H1 (cell line): Measurements from ENCODE around the gene TMEM191B. TPM values are rescaled to one million over a fixed set of nuclear protein-coding genes. Genes with fewer than 3 reads are reported as not detected.
"Not testable (repeated sequence)": the region's sequence is repeated elsewhere in the genome, so short reads cannot be mapped to it uniquely, and the experiment has no call there.

Experiments used
- CTCF ChIA-PET: fragments of 300-600 bp; sonication (Branson Sonifier 250); formaldehyde crosslinking; loops from one replicate; lab custom pipeline; 2021; ENCODE audit not compliant: partially characterized antibody; lab: Charles Lee
- POLR2A ChIA-PET: fragments of 300-600 bp; sonication (Branson Sonifier 250); formaldehyde crosslinking; loops from one replicate; lab custom pipeline; 2021; ENCODE audit warnings: inconsistent platforms; ENCODE audit not compliant: partially characterized antibody; lab: Charles Lee
- DNase-seq, 2 experiments: peaks; one replicate each; pipeline versions ENCODE4 v3.0.0 to v3.0.0-alpha.2; 2010 to 2022; ENCODE audit warnings: low spot score in 2 of 2, low read depth in 1 of 2, mixed read lengths in 1 of 2
- FAIRE-seq: peaks from 2 replicates; lab custom pipeline; 2011; peaks lifted over from hg19 to GRCh38; lab: Jason Lieb, UNC
- H2AFZ ChIP-seq: 2 replicates; pipeline ENCODE4 v1.8.1; 2012; ENCODE audit warnings: low read length, inconsistent platforms
- H2AK5ac ChIP-seq: 2 replicates; pipeline ENCODE4 v1.6.1; 2013; ENCODE audit warnings: low read depth, low read length
- H2BK120ac ChIP-seq: replicated peaks from 2 replicates; pipeline ENCODE3; 2013; ENCODE audit warnings: low read depth, low read length, inconsistent platforms
- H2BK12ac ChIP-seq: 2 replicates; pipeline ENCODE4 v1.6.1; 2013; ENCODE audit warnings: low read depth, low read length
- H2BK15ac ChIP-seq: 2 replicates; pipeline ENCODE4 v1.6.1; 2013; ENCODE audit warnings: low read length
- H2BK20ac ChIP-seq: 2 replicates; pipeline ENCODE4 v1.6.1; 2013; ENCODE audit warnings: low read length
- H2BK5ac ChIP-seq: 2 replicates; pipeline ENCODE4 v1.6.1; 2013; ENCODE audit warnings: low read depth, low read length
- H3K14ac ChIP-seq: 2 replicates; pipeline ENCODE4 v1.6.1; 2013; ENCODE audit warnings: inconsistent platforms; ENCODE audit not compliant: insufficient read length
- H3K18ac ChIP-seq: 2 replicates; pipeline ENCODE4 v1.6.1; 2013; ENCODE audit warnings: low read length; ENCODE audit errors: extremely low read depth
- H3K23ac ChIP-seq: 2 replicates; pipeline ENCODE4 v1.6.1; 2013; ENCODE audit warnings: inconsistent platforms; ENCODE audit not compliant: insufficient read length
- H3K23me2 ChIP-seq: 2 replicates; pipeline ENCODE4 v1.6.1; 2013; ENCODE audit warnings: low read depth, low read length
- H3K27ac ChIP-seq: 2 replicates; pipeline ENCODE4 v1.6.1; 2011; ENCODE audit warnings: low read depth, low read length, inconsistent platforms
- H3K27me3 ChIP-seq, 4 experiments: replicated peaks in 1 of 4; 1 replicate in 1 of 4; 2 replicates in 3 of 4; pipeline versions ENCODE4 v1.6.1 to v1.8.1; 2011 to 2013; ENCODE audit warnings: low read length in 3 of 4, mild to moderate bottlenecking in 3 of 4, inconsistent platforms in 2 of 4, mixed read lengths in 2 of 4, moderate library complexity in 1 of 4; ENCODE audit not compliant: control insufficient read depth in 3 of 4, insufficient read depth in 3 of 4; ENCODE audit errors: extremely low read depth in 1 of 4
- H3K36me3 ChIP-seq, 4 experiments: 2 replicates each; pipeline versions ENCODE4 v1.6.1 to v1.8.1; 2011 to 2013; ENCODE audit warnings: mild to moderate bottlenecking in 4 of 4, low read length in 3 of 4, moderate library complexity in 2 of 4, control low read depth in 1 of 4, inconsistent platforms in 1 of 4; ENCODE audit not compliant: insufficient read depth in 4 of 4, control insufficient read depth in 2 of 4
- H3K4ac ChIP-seq: replicated peaks from 2 replicates; pipeline ENCODE3; 2013; ENCODE audit warnings: low read length, low read depth, mixed read lengths, inconsistent platforms; ENCODE audit not compliant: insufficient read length
- H3K4me1 ChIP-seq, 4 experiments: replicated peaks in 1 of 4; 1 replicate in 1 of 4; 2 replicates in 3 of 4; pipeline versions ENCODE4 v1.6.1 to v1.8.1; 2011 to 2013; ENCODE audit warnings: low read length in 3 of 4, inconsistent platforms in 2 of 4, mixed read lengths in 1 of 4; ENCODE audit not compliant: insufficient read depth in 4 of 4, control insufficient read depth in 3 of 4
- H3K4me2 ChIP-seq, 2 experiments: 2 replicates each; pipeline versions ENCODE4 v1.6.1 to v1.8.1; 2011 to 2013; ENCODE audit warnings: low read depth in 2 of 2, low read length in 2 of 2, control low read depth in 1 of 2, inconsistent platforms in 1 of 2, mild to moderate bottlenecking in 1 of 2; ENCODE audit not compliant: insufficient read depth in 1 of 2
- H3K4me3 ChIP-seq, 4 experiments: fragments of 200-600, 300-600 bp in 1 of 4; sonication (generic), shearing (Covaris generic), sonication (Bioruptor Twin) in 1 of 4; 2 replicates each; pipeline versions ENCODE4 v1.5.1 to v1.8.1; 2011 to 2016; ENCODE audit warnings: low read length in 4 of 4, low read depth in 3 of 4, control low read depth in 2 of 4, inconsistent platforms in 2 of 4, mild to moderate bottlenecking in 2 of 4, mixed read lengths in 1 of 4, moderate library complexity in 1 of 4; ENCODE audit not compliant: insufficient read depth in 2 of 4; ENCODE audit errors: extremely low read depth in 1 of 4
- H3K56ac ChIP-seq: replicated peaks from 2 replicates; pipeline ENCODE3; 2013; ENCODE audit warnings: low read depth, mild to moderate bottlenecking, mixed read lengths, low read length, inconsistent platforms; ENCODE audit not compliant: insufficient read length
- H3K79me1 ChIP-seq: 2 replicates; pipeline ENCODE4 v1.6.1; 2013; ENCODE audit warnings: low read depth, low read length, control low read depth
- H3K79me2 ChIP-seq, 2 experiments: 2 replicates each; pipeline versions ENCODE4 v1.6.1 to v1.8.1; 2012 to 2013; ENCODE audit warnings: low read length in 2 of 2, mild to moderate bottlenecking in 2 of 2, inconsistent platforms in 1 of 2; ENCODE audit not compliant: insufficient read depth in 2 of 2, control insufficient read depth in 1 of 2
- H3K9ac ChIP-seq, 4 experiments: replicated peaks in 1 of 4; 1 replicate in 1 of 4; 2 replicates in 3 of 4; pipeline versions ENCODE4 v1.6.1 to v1.8.1; 2011 to 2013; ENCODE audit warnings: low read depth in 3 of 4, low read length in 3 of 4, control low read depth in 2 of 4, mild to moderate bottlenecking in 2 of 4, moderate library complexity in 2 of 4, inconsistent platforms in 1 of 4; ENCODE audit errors: extremely low read depth in 1 of 4
- H3K9me3 ChIP-seq, 2 experiments: 2 replicates each; pipeline versions ENCODE4 v1.6.1 to v1.8.1; 2012 to 2013; ENCODE audit warnings: mild to moderate bottlenecking in 2 of 2, moderate library complexity in 2 of 2, control low read depth in 1 of 2, inconsistent platforms in 1 of 2, low read depth in 1 of 2, low read length in 1 of 2, mixed read lengths in 1 of 2; ENCODE audit not compliant: insufficient read depth in 2 of 2
- H4K20me1 ChIP-seq, 2 experiments: replicated peaks in 1 of 2; 2 replicates each; pipeline versions ENCODE3 to v1.8.1; 2011 to 2013; ENCODE audit warnings: inconsistent platforms in 2 of 2, low read length in 2 of 2, mild to moderate bottlenecking in 1 of 2; ENCODE audit not compliant: insufficient read depth in 2 of 2, control insufficient read depth in 1 of 2
- H4K5ac ChIP-seq: 2 replicates; pipeline ENCODE4 v1.6.1; 2013; ENCODE audit warnings: low read length, low read depth, mixed read lengths, inconsistent platforms; ENCODE audit not compliant: insufficient read length
- H4K8ac ChIP-seq: 2 replicates; pipeline ENCODE4 v1.8.0; 2013; ENCODE audit warnings: mild to moderate bottlenecking, moderate library complexity, low read length, inconsistent platforms; ENCODE audit not compliant: insufficient read depth; ENCODE audit errors: extremely low read depth
- H4K91ac ChIP-seq: replicated peaks from 2 replicates; pipeline ENCODE3; 2013; ENCODE audit warnings: low read length, mixed read lengths, inconsistent platforms; ENCODE audit not compliant: insufficient read length
- WGBS, 2 experiments: shearing (Covaris generic) in 1 of 2; methylation state at CpG; one replicate each; pipeline versions ENCODE4 v1.1.6 to v1.1.7; 2013 to 2015; ENCODE audit warnings: low lambda C conversion rate in 2 of 2, mixed read lengths in 2 of 2, inconsistent platforms in 1 of 2, low coverage in 1 of 2, missing lambda C conversion rate in 1 of 2; ENCODE audit not compliant: insufficient replicate concordance in 2 of 2, insufficient coverage in 1 of 2, insufficient read length in 1 of 2; ENCODE audit errors: extremely low coverage in 1 of 2, missing lambda C conversion rate in 1 of 2; 5-methylcytosine and 5-hydroxymethylcytosine counted together
- polyA plus RNA-seq, 7 experiments: library from polyadenylated mRNA; depleted of rRNA in 3 of 7; stranded (reverse) in 5 of 7; unstranded in 2 of 7; fragments of >200 nt in 5 of 7; fragments of 200-250 nt in 2 of 7; gene quantifications; 1 replicate in 5 of 7; 2 replicates in 1 of 7; 4 replicates in 1 of 7; pipeline versions ENCODE4 v1.2.1 to v1.2.3, GENCODE V29; 2011 to 2013; ENCODE audit warnings: missing spikeins in 2 of 7, mixed read lengths in 2 of 7
- total RNA-seq: library from RNA; stranded (reverse); fragmentation: NEBNext Ultra II Directional; extraction: Animal tissue kit (Norgen Biotek cat#: 25700); gene quantifications from 2 replicates; pipeline ENCODE4 v1.2.1, GENCODE V29; 2021

Gene TMEM191B
- total and polyA plus RNA-seq, 2 of the 8 experiments (the other 6 are each of a cell fraction or from before 2014, with no cell fraction given) = 1.2 to 1.3 TPM

GRCh38 chr22:18512378-18512777 is 15.2 kb upstream of the TMEM191B start:
- H3K14ac ChIP-seq, H2BK15ac ChIP-seq, H4K5ac ChIP-seq, H3K9me3 ChIP-seq, H3K4me1 ChIP-seq, H4K91ac ChIP-seq, H3K27ac ChIP-seq, H2BK20ac ChIP-seq, FAIRE-seq, H3K56ac ChIP-seq, H3K4ac ChIP-seq, H3K23me2 ChIP-seq, H3K9ac ChIP-seq, H2AK5ac ChIP-seq, CTCF ChIA-PET, H4K8ac ChIP-seq, H3K4me2 ChIP-seq, H2BK5ac ChIP-seq, H2AFZ ChIP-seq, H3K4me3 ChIP-seq, POLR2A ChIA-PET, H3K27me3 ChIP-seq, H3K23ac ChIP-seq, H2BK12ac ChIP-seq, H3K36me3 ChIP-seq, H3K79me2 ChIP-seq, DNase-seq, H2BK120ac ChIP-seq, H3K18ac ChIP-seq, H4K20me1 ChIP-seq, H3K79me1 ChIP-seq: not testable (repeated sequence)
- 58% methylated on average over 4 of the region's 10 CpGs; no CpG with 5 or more reads in 1 of the 2 experiments for WGBS, 2 experiments

- H2BK15ac ChIP-seq, H3K79me1 ChIP-seq, H3K36me3 ChIP-seq, H2AFZ ChIP-seq, H2BK20ac ChIP-seq, H3K27ac ChIP-seq, H2AK5ac ChIP-seq, H3K27me3 ChIP-seq, H3K23me2 ChIP-seq, H3K4me1 ChIP-seq, H3K4me3 ChIP-seq, H3K79me2 ChIP-seq, H3K9me3 ChIP-seq, H4K5ac ChIP-seq, H4K91ac ChIP-seq, H2BK120ac ChIP-seq, H2BK5ac ChIP-seq, H4K8ac ChIP-seq, H3K56ac ChIP-seq, FAIRE-seq, CTCF ChIA-PET, H3K4me2 ChIP-seq, H3K4ac ChIP-seq, DNase-seq, H3K9ac ChIP-seq, H2BK12ac ChIP-seq, H3K14ac ChIP-seq, POLR2A ChIA-PET, H3K18ac ChIP-seq, H4K20me1 ChIP-seq, H3K23ac ChIP-seq: not testable (repeated sequence)
- no CpG with 5 or more reads among the region's 10 CpGs for WGBS, 2 experiments
Observed at GRCh38 chr22:18513454-18513853, 14.1 kb upstream of the TMEM191B start.
